GM11168 (cell line): Measurements from ENCODE around the gene ARHGEF11.

Experiments used
- in situ Hi-C: fragments of 300-500 bp; cut with MboI; formaldehyde crosslinking; loops from one replicate; pipeline ENCODE4 v1.12.0; 2022; ENCODE audit warnings: low sequenced_read_pairs; ENCODE audit not compliant: unreplicated experiment

Gene ARHGEF11

DNA sequence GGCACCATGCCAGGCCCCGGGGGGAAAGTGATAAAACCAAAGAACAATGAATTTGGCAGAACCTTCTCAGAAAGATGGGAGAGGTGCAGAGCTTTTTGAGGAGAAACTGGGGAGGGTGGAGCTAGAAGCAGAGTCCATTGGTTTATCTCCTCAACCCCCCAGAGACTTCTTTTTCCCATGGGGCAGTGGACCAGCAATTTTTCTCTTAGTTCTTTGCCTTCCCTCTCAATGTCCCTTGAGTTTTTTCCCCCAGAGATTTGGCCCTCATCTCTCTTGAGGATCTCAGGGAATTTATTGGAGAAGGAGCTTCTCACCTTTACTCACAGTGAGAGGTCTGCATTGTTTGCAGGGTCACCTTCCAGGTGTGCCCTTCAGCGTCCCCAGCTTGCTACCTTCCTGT lies 5.3 kb upstream of the ARHGEF11 start:
- in situ Hi-C loops, result no loop called here

DNA sequence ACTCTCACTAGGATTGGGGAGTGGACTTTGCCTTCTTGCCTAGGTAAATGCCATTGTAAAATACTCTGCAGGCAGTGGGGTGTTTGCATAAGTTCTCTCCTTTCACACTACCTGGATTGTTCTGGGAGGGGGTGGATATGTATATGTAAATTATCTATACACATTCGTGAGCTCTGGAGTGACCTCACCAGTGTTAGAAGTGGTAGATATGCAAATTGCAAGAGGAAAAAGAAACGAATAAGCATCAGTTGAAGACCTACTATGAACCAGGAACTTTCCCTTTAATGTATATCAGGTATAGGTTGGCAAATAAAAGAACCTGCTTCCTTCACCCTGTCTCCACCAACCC lies 1.5 kb upstream of the ARHGEF11 start:
- in situ Hi-C loops, result no loop called here

DNA sequence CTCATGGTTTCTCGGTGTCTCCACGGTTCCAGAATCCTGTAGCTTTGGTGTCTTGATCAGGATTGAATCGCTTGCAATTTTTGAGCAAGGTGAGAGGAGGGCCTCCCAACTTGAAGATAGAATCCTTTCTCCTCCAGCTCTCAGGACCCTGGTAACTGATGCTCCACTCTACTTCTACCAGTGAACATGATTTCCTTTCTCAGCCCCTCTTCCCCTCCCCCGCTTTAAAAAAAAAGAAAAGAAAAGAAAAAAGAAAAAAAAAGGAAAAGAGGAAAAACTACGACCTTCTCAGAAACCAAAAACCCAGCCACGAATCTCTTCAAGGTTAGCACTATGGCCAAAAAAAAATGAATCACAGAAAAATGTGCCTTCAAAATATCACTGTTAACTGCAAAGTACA lies 1.2 kb downstream of the ARHGEF11 start:
- in situ Hi-C loops, result no loop called here

DNA sequence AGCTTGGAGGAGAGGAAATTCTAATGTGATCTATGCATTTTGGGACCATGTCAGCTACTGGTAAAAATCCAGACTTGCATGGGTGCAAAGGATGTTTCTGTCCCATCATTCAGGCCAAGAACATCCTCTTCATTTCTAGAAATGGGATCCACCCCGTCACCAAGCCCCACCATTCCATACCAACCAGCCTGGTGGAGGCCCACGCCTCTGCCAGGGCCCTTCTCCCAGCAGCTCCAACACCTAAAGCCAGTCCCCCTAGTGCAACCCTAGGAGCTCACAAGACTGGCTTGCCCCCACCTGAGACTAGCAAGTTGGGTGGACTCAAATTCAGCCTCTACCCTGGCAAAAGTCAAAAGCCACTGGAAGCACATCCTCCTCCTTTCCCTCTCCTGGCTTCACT lies 1.9 kb downstream of the ARHGEF11 start:
- in situ Hi-C loops, result no loop called here

DNA sequence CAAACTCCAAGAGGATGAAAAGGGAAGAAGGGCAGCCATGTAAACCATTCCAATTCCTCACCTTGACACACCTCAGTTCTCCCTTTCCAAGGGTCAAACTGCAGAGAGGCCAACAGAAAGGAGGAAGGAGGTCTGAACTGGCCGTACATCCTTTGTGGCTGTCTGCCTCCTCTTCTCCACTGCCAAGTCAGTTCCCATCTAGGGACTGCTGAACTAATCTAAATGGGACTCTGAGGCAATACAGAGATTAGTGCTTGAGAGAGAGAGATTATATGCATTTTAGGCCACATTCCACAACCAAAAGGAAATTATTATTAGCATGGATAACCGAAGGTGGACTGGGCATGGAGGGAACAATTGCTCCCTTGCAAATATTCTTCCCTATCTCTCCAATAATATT lies 2.7 kb downstream of the ARHGEF11 start:
- in situ Hi-C loops, result no loop called here

DNA sequence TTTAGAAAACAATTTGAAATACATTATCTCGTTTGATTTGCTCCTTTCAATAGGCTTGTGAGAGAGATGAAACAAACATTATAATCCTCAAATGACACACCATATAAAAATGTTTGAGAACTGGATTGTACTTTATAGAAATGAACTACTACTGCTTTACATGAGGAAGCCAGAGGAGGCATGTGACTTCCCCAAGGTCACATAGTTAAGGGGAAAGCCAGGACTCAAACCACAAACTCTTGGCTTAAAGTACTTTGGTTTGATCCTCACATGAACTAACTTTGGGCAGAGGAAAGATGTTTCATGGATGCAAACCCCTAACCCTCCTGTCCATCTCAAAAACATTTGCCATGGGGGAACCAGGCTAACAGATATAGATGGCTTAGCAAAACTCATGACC lies 4.7 kb downstream of the ARHGEF11 start:
- in situ Hi-C loops, result no loop called here

DNA sequence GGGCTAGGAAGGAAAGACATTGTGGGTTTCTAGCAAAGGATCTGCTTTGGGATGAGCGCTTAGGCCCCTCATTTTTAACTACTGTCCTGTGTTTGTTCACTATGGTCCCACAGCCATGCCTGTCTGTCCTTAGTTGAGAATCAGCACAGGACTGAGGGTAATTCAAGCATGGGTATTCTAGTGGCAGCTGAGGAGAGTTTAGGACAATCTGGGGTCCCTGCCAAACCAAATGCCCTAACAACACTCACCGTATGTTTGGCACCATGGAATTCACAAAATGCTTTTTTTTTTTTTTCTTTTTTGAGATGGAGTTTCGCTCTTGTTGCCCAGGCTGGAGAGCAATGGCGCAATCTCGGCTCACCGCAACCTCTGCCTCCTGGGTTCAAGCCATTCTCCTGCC lies 10.4 kb downstream of the ARHGEF11 start:
- in situ Hi-C loops, result no loop called here

DNA sequence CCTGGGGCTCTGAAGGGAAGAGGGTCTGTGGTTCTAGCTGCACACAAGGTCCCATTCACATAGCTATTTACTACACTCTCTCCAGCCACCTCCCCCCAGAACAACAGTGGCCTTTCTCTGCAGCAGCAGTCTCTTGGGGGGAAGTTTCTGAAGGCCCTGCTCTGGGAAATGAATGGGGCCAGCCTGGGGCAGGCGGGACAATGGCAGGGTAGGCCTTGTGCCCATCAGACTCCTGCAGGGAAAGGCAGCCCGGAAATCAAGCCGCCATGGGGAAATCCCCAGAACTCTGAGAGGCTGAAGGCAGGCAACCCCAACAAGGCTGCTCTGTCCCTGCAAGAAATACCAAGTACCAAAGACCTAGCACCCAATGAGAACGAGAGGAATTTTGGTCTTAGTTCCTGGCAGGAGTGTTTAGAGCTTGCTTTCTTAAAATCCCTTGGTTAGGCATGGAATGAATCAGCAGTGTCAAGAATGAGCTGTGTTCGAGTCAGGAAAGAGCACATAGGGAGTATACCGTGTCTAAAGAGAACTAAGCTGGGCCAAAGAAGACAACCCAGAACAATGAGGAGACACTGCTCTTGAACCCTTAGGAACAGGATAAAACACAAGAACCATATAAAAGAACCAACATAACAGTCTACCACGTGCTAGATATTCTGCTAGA lies 11.3 kb downstream of the ARHGEF11 start:
- in situ Hi-C loops, result no loop called here

DNA sequence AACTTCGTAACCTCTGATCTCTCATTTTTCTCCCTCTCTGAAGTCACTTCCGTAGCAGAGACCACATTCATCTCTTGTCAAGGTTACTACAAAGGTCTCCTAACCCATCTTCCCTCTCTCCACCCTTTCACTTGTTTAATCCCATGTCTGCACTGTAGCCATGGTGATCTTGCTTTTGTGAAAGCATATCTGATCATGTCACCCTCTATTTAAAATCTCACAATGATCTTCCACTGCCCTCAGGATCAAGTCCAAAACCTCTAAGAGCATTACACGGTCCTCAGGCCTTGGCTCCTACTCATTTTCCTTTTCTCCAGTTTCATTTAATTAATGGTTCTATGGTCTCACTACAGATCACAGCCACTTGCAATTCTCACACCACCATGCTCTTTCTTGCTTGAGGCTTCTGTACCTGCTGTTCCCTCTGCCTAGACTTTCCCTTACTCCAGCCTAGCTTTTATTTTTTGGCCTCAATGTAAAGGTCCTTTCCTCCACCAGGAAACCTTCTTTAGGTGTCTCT lies 12.1 kb downstream of the ARHGEF11 start:
- in situ Hi-C loops, result no loop called here

DNA sequence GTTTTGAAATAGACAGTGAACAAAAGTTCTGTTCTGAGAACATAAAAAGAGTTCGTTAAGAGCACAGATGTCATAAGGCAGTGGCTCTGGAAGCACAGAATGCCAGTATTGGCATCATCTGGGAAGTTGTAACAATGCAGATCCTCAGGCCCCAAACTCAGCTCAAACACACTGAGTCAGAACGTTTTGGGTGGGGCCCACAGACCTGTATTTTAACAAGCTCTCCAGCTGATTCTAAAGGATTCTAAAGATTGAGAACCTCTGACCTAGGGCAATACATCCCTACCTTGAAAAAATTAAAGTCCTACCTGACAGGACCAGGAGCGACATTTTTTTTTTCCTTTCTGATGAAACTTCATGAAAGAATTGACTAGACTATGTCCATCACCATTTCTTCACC lies 13.2 kb downstream of the ARHGEF11 start:
- in situ Hi-C loops, result no loop called here

DNA sequence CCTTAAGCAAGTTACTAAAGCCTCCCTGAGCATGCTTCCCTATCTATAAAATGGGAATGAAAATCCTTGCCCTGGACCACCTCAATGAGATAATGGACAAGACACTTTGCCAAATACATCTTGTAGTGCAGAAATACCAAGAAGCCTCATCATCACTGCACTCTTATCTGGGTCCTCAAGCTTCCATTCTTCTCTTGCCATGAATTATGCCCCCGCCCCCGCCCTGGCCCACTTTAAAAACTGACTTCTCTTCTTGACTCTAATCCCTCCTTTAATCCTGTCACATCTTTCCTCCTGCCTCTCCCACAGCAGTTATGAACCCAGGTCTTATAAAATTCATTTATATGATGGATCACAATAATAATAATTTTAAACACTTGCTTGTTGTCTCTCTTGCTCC lies 14.8 kb downstream of the ARHGEF11 start:
- in situ Hi-C loops, result no loop called here

DNA sequence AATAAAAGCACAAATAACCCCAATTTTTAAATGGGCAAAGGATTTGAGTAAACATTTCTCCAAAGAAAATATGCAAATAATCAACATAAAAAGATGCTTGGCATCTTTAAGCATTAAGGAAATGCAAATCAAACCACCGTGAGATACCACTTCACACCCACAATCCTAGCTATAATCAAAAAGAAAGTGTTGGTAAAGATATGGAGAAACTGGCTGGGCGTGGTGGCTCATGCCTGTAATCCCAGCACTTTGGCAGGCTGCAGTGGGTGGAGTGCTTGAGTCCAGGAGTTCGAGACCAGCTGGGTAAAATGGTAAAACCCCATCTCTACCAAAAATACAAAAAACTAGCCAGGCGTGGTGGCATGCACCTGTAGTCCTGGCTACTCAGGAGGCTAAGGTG lies 16.9 kb downstream of the ARHGEF11 start:
- in situ Hi-C loops, result no loop called here

DNA sequence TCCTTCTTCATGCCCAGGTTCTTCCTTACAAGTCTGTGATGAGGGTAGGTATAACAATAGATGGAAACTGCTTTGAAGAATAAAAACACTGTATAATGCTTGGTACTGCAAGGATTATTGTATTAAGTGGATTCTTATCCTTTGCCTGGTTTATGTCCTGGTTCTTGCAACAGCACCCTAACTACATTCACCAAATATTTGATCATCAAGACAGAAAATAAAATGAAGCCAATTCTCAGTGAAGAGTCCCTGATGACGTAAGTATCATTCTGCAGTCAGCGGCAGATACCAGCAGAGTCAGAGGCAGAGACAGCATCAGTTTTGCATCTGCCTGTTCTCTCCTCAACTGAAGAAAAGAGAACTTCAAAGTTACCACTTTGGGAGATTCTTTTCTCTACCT lies 19.7 kb downstream of the ARHGEF11 start:
- in situ Hi-C loops, result no loop called here

DNA sequence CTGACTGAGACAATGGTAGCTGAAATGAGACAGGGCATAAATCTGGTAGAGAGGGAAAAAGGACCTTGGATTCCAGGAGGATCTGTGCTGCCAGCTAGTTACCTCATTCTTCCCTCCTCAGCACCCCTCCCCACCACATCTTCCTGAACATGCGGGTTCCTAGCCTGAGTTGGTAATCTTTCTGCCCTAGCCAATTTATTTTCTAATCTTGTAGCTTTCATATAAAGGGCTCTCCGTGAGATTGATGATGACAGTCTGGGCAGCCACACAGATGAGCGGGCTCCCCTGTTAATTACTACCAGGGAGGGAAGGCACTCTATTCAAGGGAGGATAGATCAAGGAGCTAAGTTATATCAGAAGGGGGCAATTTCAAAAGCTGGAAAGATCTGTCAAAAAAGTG lies 20.2 kb downstream of the ARHGEF11 start:
- in situ Hi-C loops, result no loop called here

DNA sequence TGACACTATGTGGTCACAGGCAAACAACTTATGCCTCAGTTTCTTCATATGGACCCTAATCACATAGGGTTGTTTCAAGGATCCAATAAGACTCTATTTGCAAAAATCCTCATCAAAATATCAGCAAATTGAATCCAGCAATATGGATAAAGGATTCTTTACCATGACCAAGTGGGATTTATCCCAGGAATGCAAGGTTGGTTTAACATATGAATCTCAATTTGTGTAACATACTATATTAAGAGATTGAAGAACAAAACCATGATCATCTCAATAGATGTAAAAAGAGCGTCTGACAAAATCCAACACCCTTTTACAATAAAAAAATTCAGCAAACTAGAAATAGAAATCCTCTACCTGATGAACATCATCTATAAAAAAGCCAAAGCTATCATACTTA lies 23.9 kb downstream of the ARHGEF11 start:
- in situ Hi-C loops, result no loop called here

DNA sequence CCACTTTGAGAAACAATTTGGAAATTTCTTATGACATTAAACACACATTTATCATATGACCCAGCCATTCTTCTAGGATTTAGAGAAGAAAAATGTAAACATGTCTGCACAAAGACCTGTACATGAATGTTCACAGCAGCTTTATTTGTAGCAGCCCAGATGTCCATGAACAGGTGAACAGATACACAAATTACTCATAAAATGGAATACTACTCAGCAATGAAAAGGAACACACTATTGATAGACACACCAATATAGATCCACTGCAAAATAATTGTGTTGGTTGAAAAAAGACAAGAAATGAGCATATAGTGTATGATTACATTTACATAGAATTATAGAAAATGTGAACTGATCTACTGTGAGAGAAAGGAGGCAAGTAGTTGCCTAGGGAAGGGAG lies 26.1 kb downstream of the ARHGEF11 start:
- in situ Hi-C loops, result no loop called here

DNA sequence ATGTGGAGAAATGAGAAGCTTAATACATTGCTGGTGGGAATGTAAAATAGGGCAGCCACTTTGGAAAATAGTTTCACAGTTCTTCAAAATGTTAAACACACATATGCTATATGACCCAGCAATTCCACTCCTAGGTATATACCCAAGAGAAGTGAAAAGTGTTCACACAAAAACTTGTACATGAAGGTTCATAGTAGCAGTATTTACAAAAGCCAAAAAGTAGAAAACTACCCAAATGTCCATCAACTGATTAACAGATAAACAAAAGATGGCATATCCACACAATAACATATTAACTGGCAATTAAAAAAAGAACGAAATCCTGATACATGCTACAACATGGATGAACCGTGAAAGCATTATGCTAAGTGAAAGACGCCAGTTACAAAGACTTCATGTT lies 33.7 kb downstream of the ARHGEF11 start:
- in situ Hi-C loops, result no loop called here

DNA sequence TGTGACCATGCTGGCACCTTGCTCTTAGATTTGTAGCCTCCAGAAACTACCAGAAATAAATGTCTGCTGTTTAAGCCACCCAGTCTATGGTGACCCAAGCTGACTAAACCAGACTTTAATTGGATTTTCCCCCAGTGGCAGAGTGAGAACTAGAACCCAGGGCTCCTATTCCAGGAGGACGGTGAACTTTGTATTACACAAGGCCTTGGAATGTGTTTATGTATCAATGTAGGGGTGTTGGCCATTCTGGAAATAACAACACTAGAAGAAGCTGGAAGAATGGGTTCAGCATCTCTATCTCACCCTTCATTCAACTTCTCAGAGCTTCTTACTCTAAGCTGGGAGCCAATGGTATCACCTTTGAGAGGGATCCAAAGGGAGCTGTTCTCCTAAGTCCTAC lies 37.0 kb downstream of the ARHGEF11 start:
- in situ Hi-C loops, result no loop called here

DNA sequence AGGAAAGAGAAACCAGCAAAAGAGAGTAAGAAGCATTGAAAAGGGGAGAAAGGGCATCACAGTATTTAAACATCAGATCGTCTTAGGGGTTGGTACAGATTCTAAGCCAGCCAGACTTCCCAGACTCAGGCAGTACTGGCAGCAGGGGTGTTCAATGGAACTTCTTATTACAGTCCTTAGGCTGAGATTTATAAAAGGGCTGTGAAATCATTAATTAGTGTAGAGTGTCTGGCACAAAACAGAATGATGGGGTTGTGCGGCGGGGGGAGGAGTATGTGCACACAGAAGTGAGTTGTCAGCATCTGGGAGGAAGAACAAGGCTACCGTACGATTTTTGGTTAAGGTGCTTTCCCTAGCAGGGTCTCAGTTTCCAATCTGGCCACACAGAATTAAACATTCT lies 38.2 kb downstream of the ARHGEF11 start:
- in situ Hi-C loops, result no loop called here

DNA sequence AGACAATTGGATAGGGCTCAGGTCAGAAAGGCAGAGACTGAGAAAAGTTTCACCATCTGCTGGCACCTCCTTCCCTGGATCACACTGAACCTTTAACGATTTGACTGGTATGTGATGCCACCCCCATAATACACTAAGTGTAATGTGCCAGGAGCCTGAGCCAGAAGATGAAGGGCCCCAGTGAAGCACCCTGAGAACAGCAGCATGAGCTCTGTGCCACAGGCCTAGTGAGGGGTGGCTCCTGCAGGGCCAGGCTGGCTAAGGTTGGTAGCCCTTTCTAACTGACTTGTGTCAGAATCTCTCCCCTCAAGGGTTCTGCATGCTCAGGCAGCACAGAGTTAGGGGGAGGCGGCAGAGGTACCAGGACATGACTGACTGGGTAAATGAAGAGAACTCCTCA lies 38.9 kb downstream of the ARHGEF11 start:
- in situ Hi-C loops, result no loop called here

DNA sequence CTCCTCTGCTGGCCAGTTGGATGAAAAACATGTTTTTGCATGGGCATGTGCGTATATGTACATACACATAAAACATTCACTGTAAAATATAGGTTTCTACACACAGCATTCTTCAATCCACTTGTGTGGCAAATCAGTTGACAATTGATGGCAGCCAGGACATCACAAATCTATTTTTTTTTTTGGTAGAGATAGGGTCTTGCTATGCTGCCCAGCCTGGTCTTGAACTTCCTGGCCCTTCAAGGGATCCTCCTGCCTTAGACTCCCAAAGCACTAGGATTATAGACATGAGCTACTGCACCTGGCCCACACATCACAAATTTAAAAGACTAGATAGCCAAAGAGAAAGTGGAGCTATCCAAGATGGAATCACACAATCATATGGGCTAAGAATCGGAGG lies 39.6 kb downstream of the ARHGEF11 start:
- in situ Hi-C loops, result no loop called here

DNA sequence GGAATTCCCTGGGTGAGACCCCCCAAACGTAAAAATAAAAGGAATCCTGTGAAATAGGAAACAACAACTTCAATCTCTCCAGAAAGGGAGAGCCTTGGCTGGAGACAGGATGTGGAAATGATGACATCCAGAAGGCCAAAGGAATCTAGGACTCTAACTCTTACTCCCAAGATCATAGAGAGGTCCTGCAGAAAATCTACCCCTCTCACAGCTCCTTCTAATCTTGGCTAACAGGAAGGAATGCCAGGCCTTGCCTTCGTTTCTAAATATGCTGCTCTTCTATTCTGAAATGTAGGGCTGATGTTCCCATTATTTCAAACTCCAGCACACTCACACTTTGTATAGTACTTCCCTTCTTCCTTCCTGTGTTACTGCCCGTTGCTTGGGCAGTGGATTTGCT lies 40.7 kb downstream of the ARHGEF11 start:
- in situ Hi-C loops, result no loop called here

DNA sequence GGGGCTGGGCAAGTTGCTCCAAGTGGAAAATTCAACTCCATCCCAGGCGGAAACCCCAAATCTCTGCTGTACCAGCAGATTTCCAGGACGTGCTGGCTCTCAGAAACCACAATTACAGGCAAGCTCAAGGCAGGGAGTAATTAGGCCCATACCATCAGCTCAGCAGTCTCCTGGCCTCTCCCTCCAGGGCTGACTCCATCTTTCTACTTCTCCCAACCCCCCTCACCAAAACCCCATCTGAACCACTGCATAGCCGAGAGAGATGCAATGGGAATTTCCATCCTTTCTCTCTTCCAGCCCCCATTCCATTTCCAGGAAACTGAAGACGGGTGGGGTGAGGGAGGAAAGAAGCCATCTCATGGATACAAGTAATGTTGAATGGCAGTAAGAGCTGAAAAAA lies 41.2 kb downstream of the ARHGEF11 start:
- in situ Hi-C loops, result no loop called here
